NCI-H82 treated with DMSO at 0.1 percent for 48 hours (cell line): ENCODE measurements around the gene NCKAP5L.
A peak's percentile ranks its signal among the peaks of the same experiment; 100 is the strongest.

Source experiments
- DNase-seq: peaks from one replicate; lab custom pipeline; 2025; ENCODE audit not compliant: unreplicated experiment; lab: John Stamatoyannopoulos, UW

The NCKAP5L gene

GRCh38 chr12:49744363-49744885 lies 83.8 kb downstream of the NCKAP5L start:
- peak; percentile 63 for DNase-seq

GRCh38 chr12:49741882-49742620 lies 86.2 kb downstream of the NCKAP5L start:
- DNase-seq = no peak
